ENCODE results near the gene NR1I3.

GRCh38 chr1:161182214-161182613 lies 55.8 kb downstream of the NR1I3 start:
- no peak for TF ChIP-seq POLR2A (IDR thresholded peaks at IDR 0.05)
- TF ChIP-seq POLR2AphosphoS5 (IDR thresholded peaks at IDR 0.05), result no peak
- TF ChIP-seq CTCF (IDR thresholded peaks at IDR 0.05), result no peak

All from upper lobe of left lung (tissue), 4 donors.